CD8-positive, alpha-beta memory T cell (primary cell): ENCODE measurements around the gene TMEM81. TPM values are rescaled to one million over a fixed set of nuclear protein-coding genes. Genes with fewer than 3 reads are reported as not detected.

Experiments used
- CTCF ChIA-PET: fragments of 350-600 bp; sonication (Branson Sonifier 250); formaldehyde crosslinking; loops from one replicate; lab custom pipeline; 2021; ENCODE audit warnings: antibody characterized with exemption; lab: Charles Lee
- POLR2A ChIA-PET: fragments of 350-600 bp; sonication (Branson Sonifier 250); formaldehyde crosslinking; loops from one replicate; lab custom pipeline; 2021; ENCODE audit warnings: antibody characterized with exemption; lab: Charles Lee
- DNase-seq, 5 donors: peaks; one replicate each; pipeline versions ENCODE4 v3.0.0 to v3.0.0-alpha.2; 2020 to 2022; ENCODE audit warnings: mixed read lengths in 1 of 5
- H3K27ac ChIP-seq: one replicate; pipeline ENCODE4 v1.7.0; 2013; ENCODE audit warnings: low read depth, mild to moderate bottlenecking, low read length, moderate library complexity
- H3K27me3 ChIP-seq: 2 replicates; pipeline ENCODE4 v1.7.0; 2013; ENCODE audit warnings: low read length, mild to moderate bottlenecking; ENCODE audit not compliant: insufficient read depth, poor library complexity, severe bottlenecking
- H3K36me3 ChIP-seq: 2 replicates; pipeline ENCODE4 v1.7.0; 2013; ENCODE audit warnings: mild to moderate bottlenecking, low read length, moderate library complexity; ENCODE audit not compliant: insufficient read depth
- H3K4me1 ChIP-seq: 2 replicates; pipeline ENCODE4 v1.7.0; 2013; ENCODE audit warnings: mild to moderate bottlenecking, low read length, moderate library complexity; ENCODE audit not compliant: insufficient read depth
- H3K4me3 ChIP-seq: 2 replicates; pipeline ENCODE4 v1.7.0; 2013; ENCODE audit warnings: mild to moderate bottlenecking, low read length
- H3K9me3 ChIP-seq: 2 replicates; pipeline ENCODE4 v1.7.0; 2013; ENCODE audit warnings: mild to moderate bottlenecking, low read length
- H3K27ac Mint-ChIP-seq, 8 donors: one replicate each; pipeline ENCODE4 v1.8.0; 2020 to 2021; ENCODE audit warnings: mixed read lengths in 8 of 8, mild to moderate bottlenecking in 6 of 8, inconsistent platforms in 3 of 8, moderate library complexity in 3 of 8
- H3K27me3 Mint-ChIP-seq, 2 donors: one replicate each; pipeline ENCODE4 v1.8.0; 2020 to 2021; ENCODE audit warnings: mixed read lengths in 2 of 2, mild to moderate bottlenecking in 1 of 2, moderate library complexity in 1 of 2
- H3K36me3 Mint-ChIP-seq, 3 donors: one replicate each; pipeline ENCODE4 v1.8.0; 2020 to 2021; ENCODE audit warnings: mixed read lengths in 3 of 3, inconsistent platforms in 1 of 3, mild to moderate bottlenecking in 1 of 3
- H3K4me1 Mint-ChIP-seq, 3 donors: one replicate each; pipeline ENCODE4 v1.8.0; 2020 to 2021; ENCODE audit warnings: mixed read lengths in 3 of 3, inconsistent platforms in 1 of 3, mild to moderate bottlenecking in 1 of 3
- H3K4me3 Mint-ChIP-seq, 7 donors: one replicate each; pipeline ENCODE4 v1.8.0; 2020 to 2021; ENCODE audit warnings: mixed read lengths in 7 of 7, mild to moderate bottlenecking in 6 of 7, moderate library complexity in 4 of 7, inconsistent platforms in 2 of 7
- H3K9me3 Mint-ChIP-seq, 5 donors: one replicate each; pipeline ENCODE4 v1.8.0; 2020 to 2022; ENCODE audit warnings: mixed read lengths in 5 of 5, mild to moderate bottlenecking in 3 of 5, moderate library complexity in 2 of 5, inconsistent platforms in 1 of 5
- polyA plus RNA-seq: library from polyadenylated mRNA; unstranded; fragments of 300-500 nt; fragmentation: Illumina TruSeq; gene quantifications from one replicate; pipeline ENCODE4 v1.2.3, GENCODE V29; 2021
- total RNA-seq, 2 experiments: library from RNA; stranded (reverse); gene quantifications; one replicate each; pipeline ENCODE4 v1.2.3, GENCODE V29; 2021

TMEM81 gene
- total and polyA plus RNA-seq, 3 experiments from 2014 or later: 0.37 to 4.6 (median 2.9) TPM

DNA sequence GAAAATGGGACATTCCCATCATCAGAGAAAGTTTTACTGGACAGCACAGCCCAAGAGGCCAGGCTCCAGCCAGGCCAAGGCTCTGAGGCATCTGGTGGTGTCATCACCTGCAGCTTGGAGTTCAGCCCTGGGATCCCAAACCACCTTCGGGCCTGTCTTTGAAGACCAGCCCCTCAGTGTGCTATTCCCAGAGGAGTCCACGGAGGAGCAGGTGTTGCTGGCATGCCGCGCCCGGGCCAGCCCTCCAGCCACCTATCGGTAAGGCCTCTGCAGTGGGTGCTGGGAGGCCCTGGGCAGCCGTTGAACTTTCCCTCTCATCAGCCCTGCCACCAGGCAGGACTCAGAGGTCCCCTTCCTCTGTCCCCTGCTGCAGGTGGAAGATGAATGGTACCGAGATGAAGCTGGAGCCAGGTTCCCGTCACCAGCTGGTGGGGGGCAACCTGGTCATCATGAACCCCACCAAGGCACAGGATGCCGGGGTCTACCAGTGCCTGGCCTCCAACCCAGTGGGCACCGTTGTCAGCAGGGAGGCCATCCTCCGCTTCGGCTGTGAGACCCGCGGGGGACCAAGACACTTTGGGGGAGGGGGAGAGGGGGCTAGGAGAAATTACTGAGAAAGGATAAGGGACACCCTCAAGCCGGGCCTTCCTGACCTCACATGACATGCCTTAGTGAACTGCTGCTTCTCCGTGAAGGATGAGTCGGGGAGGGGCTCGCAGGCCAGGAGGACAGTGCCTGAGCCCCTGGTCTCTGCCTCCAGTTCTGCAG, 26.3 kb downstream of the TMEM81 start:
- H3K9me3 ChIP-seq: no peaks in the 10 kb centered on the region
- H3K27me3 ChIP-seq: no peaks in the 10 kb centered on the region
- no peaks in the 10 kb centered on the region for H3K36me3 ChIP-seq
- Mint-ChIP-seq H3K4me3 (no peak overlapping the region), H3K36me3 (no peaks in the 10 kb centered on the region), H3K4me1 (no peaks in the 10 kb centered on the region), H3K9me3 (no peaks in the 10 kb centered on the region), H3K27ac (no peak overlapping the region), H3K27me3 (peaks cover 0 to 11% of the 10 kb centered on the region in 2 donors)
- H3K27ac ChIP-seq: no peak overlapping the region
- H3K4me3 ChIP-seq: no peak overlapping the region
- H3K4me1 ChIP-seq: no peaks in the 10 kb centered on the region
- ChIA-PET POLR2A (no interaction called here), CTCF (no interaction called here)
- no peak for DNase-seq

DNA sequence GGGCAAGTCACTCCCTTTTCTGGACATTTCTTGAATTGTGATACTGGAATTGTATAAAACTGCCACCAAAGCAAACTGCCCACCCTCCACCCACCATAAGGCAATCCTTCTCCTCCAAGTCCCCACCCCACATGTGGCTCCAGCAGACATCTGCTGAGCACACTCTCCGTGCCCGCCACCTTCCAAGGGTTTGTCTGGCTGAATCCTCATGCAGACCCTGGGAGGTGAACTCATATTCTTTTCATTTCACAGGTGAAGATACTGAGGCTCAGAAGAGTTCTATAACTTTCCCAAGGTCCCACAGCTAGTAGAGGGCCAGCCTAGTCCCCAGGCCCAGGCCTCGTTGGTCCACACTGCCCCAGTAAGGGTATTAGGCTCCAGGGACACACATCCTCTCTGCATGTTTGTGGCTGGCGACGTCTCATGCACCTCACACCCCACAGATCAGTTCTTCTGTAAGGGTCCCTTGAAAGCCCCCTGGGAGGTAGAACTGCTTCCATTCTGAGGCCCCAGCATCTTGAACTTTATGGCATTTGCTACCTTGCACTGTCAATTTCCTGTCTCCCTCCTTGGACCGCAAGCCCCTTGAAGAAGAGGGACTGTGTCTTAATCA, 27.2 kb downstream of the TMEM81 start:
- ChIA-PET POLR2A (no interaction called here), CTCF (no interaction called here)
- peaks cover 0 to 11% of the 10 kb centered on the region in 2 donors for H3K27me3 Mint-ChIP-seq
- H3K4me1 Mint-ChIP-seq: no peaks in the 10 kb centered on the region
- no peak for DNase-seq
- H3K9me3 ChIP-seq: no peaks in the 10 kb centered on the region
- no peaks in the 10 kb centered on the region for H3K36me3 ChIP-seq
- no peaks in the 10 kb centered on the region for H3K4me1 ChIP-seq
- no peaks in the 10 kb centered on the region for H3K9me3 Mint-ChIP-seq
- H3K36me3 Mint-ChIP-seq: no peaks in the 10 kb centered on the region
- H3K4me3 Mint-ChIP-seq: no peak overlapping the region
- no peak overlapping the region for H3K27ac Mint-ChIP-seq
- H3K27me3 ChIP-seq: no peaks in the 10 kb centered on the region
- no peak overlapping the region for H3K27ac ChIP-seq
- no peak overlapping the region for H3K4me3 ChIP-seq

DNA sequence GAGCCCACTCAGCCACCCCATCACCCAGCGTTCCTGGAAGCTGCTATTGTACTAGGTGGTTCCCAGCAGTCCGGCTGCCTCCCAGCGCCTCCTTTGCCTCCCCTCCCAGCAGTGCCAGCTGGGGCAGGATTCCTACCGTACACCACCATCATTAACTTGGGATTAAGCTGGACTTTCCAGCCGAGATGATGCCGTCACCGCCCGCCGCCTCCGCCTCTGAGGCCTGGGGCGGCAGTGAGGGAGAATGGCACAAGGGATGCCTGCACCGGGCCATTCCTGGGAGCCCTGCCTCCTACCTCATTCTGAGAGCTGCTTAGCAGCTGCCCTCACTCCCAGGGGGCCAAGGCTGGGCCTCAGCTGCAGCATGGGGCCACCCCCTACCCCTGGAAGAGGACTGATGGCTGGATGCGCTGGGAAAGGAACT, 28.1 kb downstream of the TMEM81 start:
- Histone ChIP-seq H3K4me3 (no peak overlapping the region), H3K9me3 (no peaks in the 10 kb centered on the region), H3K4me1 (no peaks in the 10 kb centered on the region), H3K27me3 (no peaks in the 10 kb centered on the region), H3K27ac (no peak overlapping the region), H3K36me3 (no peaks in the 10 kb centered on the region)
- CTCF ChIA-PET: no interaction called here
- POLR2A ChIA-PET: no interaction called here
- H3K27me3 Mint-ChIP-seq: peaks cover 0 to 12% of the 10 kb centered on the region in 2 donors
- no peak overlapping the region for H3K27ac Mint-ChIP-seq
- no peaks in the 10 kb centered on the region for H3K36me3 Mint-ChIP-seq
- no peaks in the 10 kb centered on the region for H3K9me3 Mint-ChIP-seq
- no peaks in the 10 kb centered on the region for H3K4me1 Mint-ChIP-seq
- H3K4me3 Mint-ChIP-seq: no peak overlapping the region
- DNase-seq: no peak

- no peak overlapping the region for H3K4me3 Mint-ChIP-seq
- peaks cover 1 to 25% of the 10 kb centered on the region in 2 donors for H3K27me3 Mint-ChIP-seq
- no peak overlapping the region for H3K27ac ChIP-seq
- H3K4me1 Mint-ChIP-seq: no peaks in the 10 kb centered on the region
- no peak for DNase-seq
- CTCF ChIA-PET: interaction anchor here (1.4 kb wide), 1 partner anchor 9 kb away, joined by 4 read pairs; no protein-coding TSS in a partner anchor
- H3K4me3 ChIP-seq: no peak overlapping the region
- no peaks in the 10 kb centered on the region for H3K36me3 Mint-ChIP-seq
- H3K9me3 Mint-ChIP-seq: no peaks in the 10 kb centered on the region
- H3K4me1 ChIP-seq: no peaks in the 10 kb centered on the region
- H3K27me3 ChIP-seq: no peaks in the 10 kb centered on the region
- H3K9me3 ChIP-seq: no peaks in the 10 kb centered on the region
- POLR2A ChIA-PET: no interaction called here
- H3K27ac Mint-ChIP-seq: no peak overlapping the region
- H3K36me3 ChIP-seq: no peaks in the 10 kb centered on the region
These were observed 30.2 kb downstream of the TMEM81 start for GRCh38 chr1:205054013-205054412.

- Mint-ChIP-seq H3K27ac (no peak overlapping the region), H3K4me3 (no peak overlapping the region), H3K4me1 (no peaks in the 10 kb centered on the region), H3K9me3 (no peaks in the 10 kb centered on the region), H3K36me3 (no peaks in the 10 kb centered on the region), H3K27me3 (peaks cover 1 to 30% of the 10 kb centered on the region in 2 donors)
- H3K9me3 ChIP-seq: no peaks in the 10 kb centered on the region
- H3K36me3 ChIP-seq: no peaks in the 10 kb centered on the region
- H3K4me3 ChIP-seq: no peak overlapping the region
- H3K27ac ChIP-seq: no peak overlapping the region
- H3K27me3 ChIP-seq: no peaks in the 10 kb centered on the region
- POLR2A ChIA-PET: no interaction called here
- no peaks in the 10 kb centered on the region for H3K4me1 ChIP-seq
- CTCF ChIA-PET: interaction anchor here (1.4 kb wide), 1 partner anchor 10 kb away, joined by 4 read pairs; no protein-coding TSS in a partner anchor
- no peak for DNase-seq
These were observed 31.0 kb downstream of the TMEM81 start for GRCh38 chr1:205053296-205053695.

DNA sequence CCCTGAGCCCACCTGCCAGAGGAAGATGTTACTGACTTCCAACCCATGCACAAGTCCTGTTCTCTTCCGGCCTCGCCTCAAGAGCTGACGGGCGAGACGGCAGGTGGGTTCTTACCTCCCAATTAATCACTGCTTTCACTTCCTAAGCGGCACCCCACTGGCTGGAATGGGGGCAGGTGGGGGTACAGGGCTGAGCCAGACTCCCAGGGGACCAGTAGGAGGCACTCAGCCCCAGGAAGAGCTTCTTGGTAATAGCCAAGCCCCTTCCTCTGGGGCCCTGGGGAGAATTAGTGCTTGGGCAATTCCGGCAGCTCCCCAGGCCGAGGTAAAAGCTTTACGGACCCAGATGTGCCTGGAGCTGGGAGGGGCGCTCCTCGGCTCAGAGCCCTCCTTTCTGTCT, 31.6 kb downstream of the TMEM81 start:
- CTCF ChIA-PET: interaction anchor here (1.4 kb wide), 1 partner anchor 10 kb away, joined by 4 read pairs; no protein-coding TSS in a partner anchor

DNA sequence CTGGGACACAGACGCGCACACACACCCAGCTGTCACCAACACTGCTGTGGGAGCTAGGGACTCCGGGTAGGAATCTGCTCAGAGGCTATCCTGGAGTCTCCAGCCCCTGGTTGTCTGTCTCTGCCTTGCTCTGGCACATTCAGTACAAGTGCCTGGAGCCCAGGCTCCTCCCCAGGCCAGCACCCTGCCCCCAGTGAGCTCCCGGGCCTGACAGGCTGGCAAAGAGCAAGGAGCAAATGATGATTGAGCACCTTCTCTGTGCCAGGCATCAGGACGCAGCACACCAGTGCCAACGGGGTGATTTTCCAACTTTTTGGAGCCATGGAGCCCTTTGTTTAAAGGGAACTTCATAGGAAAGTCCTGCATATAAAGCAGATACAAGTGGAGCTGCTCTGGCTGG, 34.8 kb downstream of the TMEM81 start:
- Mint-ChIP-seq H3K36me3 (no peaks in the 10 kb centered on the region), H3K27ac (no peak overlapping the region), H3K4me3 (no peak overlapping the region), H3K9me3 (no peaks in the 10 kb centered on the region), H3K27me3 (peaks cover 17 to 58% of the 10 kb centered on the region in 2 donors), H3K4me1 (no peaks in the 10 kb centered on the region)
- Histone ChIP-seq H3K27ac (no peak overlapping the region), H3K9me3 (no peaks in the 10 kb centered on the region), H3K36me3 (no peaks in the 10 kb centered on the region), H3K27me3 (peaks cover 12% of the 10 kb centered on the region), H3K4me1 (no peaks in the 10 kb centered on the region), H3K4me3 (no peak overlapping the region)
- no peak for DNase-seq
- CTCF ChIA-PET: interaction anchor here (1.3 kb wide), 1 partner anchor 12 kb away, joined by 3 read pairs; no protein-coding TSS in a partner anchor
- POLR2A ChIA-PET: no interaction called here

More for the DNA sequence above, 31.6 kb downstream of the TMEM81 start:
- H3K4me3 Mint-ChIP-seq: no peak overlapping the region
- Histone ChIP-seq H3K4me3 (no peak overlapping the region), H3K4me1 (no peaks in the 10 kb centered on the region), H3K27ac (no peak overlapping the region), H3K36me3 (no peaks in the 10 kb centered on the region), H3K9me3 (no peaks in the 10 kb centered on the region), H3K27me3 (no peaks in the 10 kb centered on the region)
- no peaks in the 10 kb centered on the region for H3K36me3 Mint-ChIP-seq
- no peak overlapping the region for H3K27ac Mint-ChIP-seq
- POLR2A ChIA-PET: no interaction called here
- DNase-seq: no peak
- peaks cover 4 to 35% of the 10 kb centered on the region in 2 donors for H3K27me3 Mint-ChIP-seq
- H3K9me3 Mint-ChIP-seq: no peaks in the 10 kb centered on the region
- no peaks in the 10 kb centered on the region for H3K4me1 Mint-ChIP-seq

- Histone ChIP-seq H3K27ac (no peak overlapping the region), H3K9me3 (no peaks in the 10 kb centered on the region), H3K4me1 (no peaks in the 10 kb centered on the region), H3K27me3 (peaks cover 23% of the 10 kb centered on the region), H3K4me3 (no peak overlapping the region), H3K36me3 (no peaks in the 10 kb centered on the region)
- H3K27me3 Mint-ChIP-seq: peaks cover 23 to 58% of the 10 kb centered on the region in 2 donors
- no peak for DNase-seq
- H3K4me3 Mint-ChIP-seq: no peak overlapping the region
- H3K9me3 Mint-ChIP-seq: no peaks in the 10 kb centered on the region
- no peak overlapping the region for H3K27ac Mint-ChIP-seq
- H3K4me1 Mint-ChIP-seq: no peaks in the 10 kb centered on the region
- POLR2A ChIA-PET: no interaction called here
- H3K36me3 Mint-ChIP-seq: no peaks in the 10 kb centered on the region
- CTCF ChIA-PET: interaction anchor here (1.3 kb wide), 1 partner anchor 13 kb away, joined by 3 read pairs; no protein-coding TSS in a partner anchor
These were observed 35.9 kb downstream of the TMEM81 start for GRCh38 chr1:205048382-205048781.
